ENCODE results near the gene ARL13B.
A peak's percentile ranks its signal among the peaks of the same experiment; 100 is the strongest.

The ARL13B gene

DNA sequence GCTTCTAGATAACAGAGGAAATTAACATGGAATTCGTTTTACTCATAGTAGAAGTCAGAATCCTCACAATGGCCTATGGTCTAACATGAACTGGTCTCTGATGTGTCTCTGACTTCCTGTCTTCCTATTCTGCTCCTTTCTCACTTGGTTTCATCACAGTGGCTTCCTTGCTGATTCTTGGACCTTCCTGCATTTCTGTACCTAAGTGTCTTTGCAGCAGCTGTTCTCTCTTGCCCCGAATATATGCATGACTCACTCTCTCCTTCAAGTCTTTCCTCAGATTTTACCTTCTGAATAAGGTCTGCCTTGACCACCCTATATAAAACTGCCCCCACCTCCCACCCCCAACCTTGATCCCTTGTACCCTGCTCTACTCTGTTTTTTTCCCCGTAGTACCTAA lies 14.1 kb downstream of the ARL13B start:
- TF ChIP-seq, protein P1, sequence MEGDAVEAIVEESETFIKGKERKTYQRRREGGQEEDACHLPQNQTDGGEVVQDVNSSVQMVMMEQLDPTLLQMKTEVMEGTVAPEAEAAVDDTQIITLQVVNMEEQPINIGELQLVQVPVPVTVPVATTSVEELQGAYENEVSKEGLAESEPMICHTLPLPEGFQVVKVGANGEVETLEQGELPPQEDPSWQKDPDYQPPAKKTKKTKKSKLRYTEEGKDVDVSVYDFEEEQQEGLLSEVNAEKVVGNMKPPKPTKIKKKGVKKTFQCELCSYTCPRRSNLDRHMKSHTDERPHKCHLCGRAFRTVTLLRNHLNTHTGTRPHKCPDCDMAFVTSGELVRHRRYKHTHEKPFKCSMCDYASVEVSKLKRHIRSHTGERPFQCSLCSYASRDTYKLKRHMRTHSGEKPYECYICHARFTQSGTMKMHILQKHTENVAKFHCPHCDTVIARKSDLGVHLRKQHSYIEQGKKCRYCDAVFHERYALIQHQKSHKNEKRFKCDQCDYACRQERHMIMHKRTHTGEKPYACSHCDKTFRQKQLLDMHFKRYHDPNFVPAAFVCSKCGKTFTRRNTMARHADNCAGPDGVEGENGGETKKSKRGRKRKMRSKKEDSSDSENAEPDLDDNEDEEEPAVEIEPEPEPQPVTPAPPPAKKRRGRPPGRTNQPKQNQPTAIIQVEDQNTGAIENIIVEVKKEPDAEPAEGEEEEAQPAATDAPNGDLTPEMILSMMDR (IDR thresholded peaks at IDR 0.05; ENCODE audit: control insufficient read depth, extremely low read depth, insufficient read depth) = no peak

DNA sequence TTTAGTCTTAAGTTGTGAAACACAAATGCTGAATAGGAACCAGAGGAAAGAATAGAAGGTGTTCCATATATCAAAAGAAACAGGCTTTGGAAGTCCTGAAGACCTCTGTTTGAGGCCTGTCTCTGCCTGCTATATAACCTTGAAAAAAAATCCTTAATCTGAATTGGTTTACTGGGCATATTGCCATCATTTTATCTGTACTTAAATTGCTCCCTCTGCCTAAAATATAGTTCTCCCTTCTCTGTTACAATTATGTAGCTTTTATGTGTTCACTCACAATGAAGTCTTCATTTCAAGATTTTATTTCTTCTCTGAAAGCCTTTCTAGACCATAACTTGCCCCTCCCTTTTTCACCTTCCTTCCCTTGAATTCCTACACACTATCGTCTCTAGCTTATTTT lies 21.2 kb downstream of the ARL13B start:
- TF ChIP-seq, protein P1 (IDR thresholded peaks at IDR 0.05; ENCODE audit: control insufficient read depth, extremely low read depth, insufficient read depth) = no peak
- no peak overlapping the region for H3K4me3 ChIP-seq (ENCODE audit: low read depth, low read length)
- no peak for DNase-seq (ENCODE audit: low read depth)

More for the DNA sequence above, 14.1 kb downstream of the ARL13B start:
- H3K4me3 ChIP-seq (ENCODE audit: low read depth, low read length) = no peak overlapping the region
- DNase-seq (ENCODE audit: low read depth) = no peak

GRCh38 chr3:94001827-94002495 lies 22.0 kb downstream of the ARL13B start:
- DNase-seq (ENCODE audit: low read depth) = no peak
- no peak overlapping the region for H3K4me3 ChIP-seq (ENCODE audit: low read depth, low read length)
- TF ChIP-seq, protein P1 (IDR thresholded peaks at IDR 0.05; ENCODE audit: control insufficient read depth, extremely low read depth, insufficient read depth) = no peak

DNA sequence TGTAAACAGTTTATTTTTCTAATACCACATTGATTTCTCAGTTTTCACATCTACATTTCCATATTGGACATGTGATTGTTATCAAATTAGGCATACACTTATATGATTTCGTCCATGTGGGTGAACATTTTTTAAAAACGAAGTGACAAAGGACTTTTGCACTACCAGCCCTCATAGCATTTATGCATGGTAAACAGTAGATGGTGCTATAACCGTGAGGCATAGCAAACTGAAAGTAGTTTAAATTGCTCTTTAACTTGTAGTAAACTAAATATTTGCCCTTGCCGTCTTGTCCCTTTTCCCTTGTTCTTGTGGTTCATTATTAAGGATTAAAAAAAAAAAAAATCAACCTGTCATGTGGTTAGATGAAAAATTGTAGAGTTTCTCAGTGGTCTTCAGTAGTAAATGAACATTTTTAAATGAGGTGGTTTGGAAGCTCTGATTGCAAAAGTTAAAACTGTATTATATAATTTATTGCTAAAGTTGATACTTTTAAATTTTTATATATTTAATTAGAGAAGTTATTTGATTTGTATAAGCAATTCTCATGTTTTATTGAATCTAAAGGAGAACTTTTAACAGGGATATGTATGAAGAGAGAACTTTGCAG lies 24.5 kb downstream of the ARL13B start:
- DNase-seq (ENCODE audit: low read depth) = peak; percentile 57
- TF ChIP-seq, protein P1 (IDR thresholded peaks at IDR 0.05; ENCODE audit: control insufficient read depth, extremely low read depth, insufficient read depth) = peak; percentile 87
- H3K4me3 ChIP-seq (ENCODE audit: low read depth, low read length) = peak overlapping the region; percentile 26; the same call in 1 of the 2 replicates

DNA sequence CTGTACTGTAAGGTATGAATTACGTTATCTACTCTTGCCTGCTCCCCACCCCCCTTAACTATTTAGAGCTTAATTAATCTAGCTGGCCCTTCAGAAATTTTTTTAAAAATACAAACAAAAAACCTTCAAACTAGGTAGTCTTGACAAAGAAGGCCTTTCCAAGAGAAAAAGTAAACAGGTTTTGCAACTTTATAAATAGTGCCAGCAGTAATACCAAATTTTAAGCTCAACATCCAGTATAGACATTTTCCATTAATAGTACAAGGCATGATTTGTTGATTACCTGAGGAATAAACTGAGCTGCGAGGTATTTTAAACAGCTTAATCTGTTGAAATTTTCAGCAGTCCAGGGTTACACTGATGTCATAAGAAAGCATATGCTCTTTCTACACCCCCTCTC lies 28.3 kb downstream of the ARL13B start:
- no peak overlapping the region for H3K4me3 ChIP-seq (ENCODE audit: low read depth, low read length)

GRCh38 chr3:94009608-94010007 lies 29.7 kb downstream of the ARL13B start:
- no peak overlapping the region for H3K4me3 ChIP-seq (ENCODE audit: low read depth, low read length)
- TF ChIP-seq, protein P1 (IDR thresholded peaks at IDR 0.05; ENCODE audit: control insufficient read depth, extremely low read depth, insufficient read depth) = no peak
- no peak for DNase-seq (ENCODE audit: low read depth)

More for the DNA sequence above, 28.3 kb downstream of the ARL13B start:
- TF ChIP-seq, protein P1 (IDR thresholded peaks at IDR 0.05; ENCODE audit: control insufficient read depth, extremely low read depth, insufficient read depth) = no peak
- no peak for DNase-seq (ENCODE audit: low read depth)

All from LNCaP clone FGC (cell line).